Mucosa of rectum (tissue), 2 donors: ENCODE measurements around the gene APLN.

Experiments used
- H3K27ac ChIP-seq, 2 donors: one replicate each; pipeline ENCODE4 v1.7.0; 2013; ENCODE audit warnings: inconsistent platforms in 2 of 2, low read depth in 2 of 2, low read length in 2 of 2
- H3K27me3 ChIP-seq, 2 donors: one replicate each; pipeline ENCODE4 v1.7.0; 2013; ENCODE audit warnings: low read length in 2 of 2; ENCODE audit not compliant: control insufficient read depth in 2 of 2, insufficient read depth in 2 of 2
- H3K36me3 ChIP-seq, 2 donors: one replicate each; pipeline ENCODE4 v1.7.0; 2013; ENCODE audit warnings: low read length in 2 of 2; ENCODE audit not compliant: control insufficient read depth in 2 of 2, insufficient read depth in 2 of 2
- H3K4me1 ChIP-seq, 2 donors: one replicate each; pipeline ENCODE4 v1.7.0; 2013; ENCODE audit warnings: low read length in 2 of 2, mild to moderate bottlenecking in 1 of 2; ENCODE audit not compliant: control insufficient read depth in 2 of 2, insufficient read depth in 2 of 2
- H3K4me3 ChIP-seq, 2 donors: one replicate each; pipeline ENCODE4 v1.7.0; 2013; ENCODE audit warnings: low read length in 2 of 2
- H3K9ac ChIP-seq, 2 donors: one replicate each; pipeline ENCODE4 v1.7.0; 2013; ENCODE audit warnings: low read length in 2 of 2, low read depth in 1 of 2, mild to moderate bottlenecking in 1 of 2
- H3K9me3 ChIP-seq, 2 donors: one replicate each; pipeline ENCODE4 v1.7.0; 2013; ENCODE audit warnings: low read length in 2 of 2; ENCODE audit not compliant: control insufficient read depth in 2 of 2
- donor health status: healthy.
- donor health status: Normal muscosa, but diverticular disease.

Gene APLN

DNA sequence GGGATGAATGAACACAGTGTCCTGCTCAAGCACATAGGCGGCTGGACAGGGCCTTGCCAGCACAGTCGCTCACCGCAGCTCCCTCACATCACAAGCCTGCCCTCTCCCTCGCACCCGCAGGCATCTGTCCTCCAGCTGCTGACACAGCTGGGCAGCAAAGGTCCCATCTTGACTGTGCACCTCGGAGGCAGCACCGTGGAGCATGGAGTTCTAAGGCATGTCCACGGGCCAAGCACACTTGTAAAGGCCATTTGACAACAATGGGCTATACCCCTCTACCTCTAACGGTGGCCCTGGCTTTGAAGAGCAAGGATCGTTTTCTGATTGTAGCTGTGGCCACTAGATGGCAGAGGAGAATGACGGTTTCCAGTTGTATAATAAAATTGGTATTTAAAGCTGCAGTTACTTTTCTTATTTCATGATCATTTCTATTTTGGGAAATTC, 53.8 kb downstream of the APLN start:
- no peaks in the 10 kb centered on the region for H3K27me3 ChIP-seq
- H3K9ac ChIP-seq = no peak overlapping the region
- H3K27ac ChIP-seq = no peak overlapping the region
- H3K4me3 ChIP-seq = no peak overlapping the region
- H3K36me3 ChIP-seq = no peaks in the 10 kb centered on the region
- peaks cover 5 to 6% of the 10 kb centered on the region in 2 donors for H3K4me1 ChIP-seq
- H3K9me3 ChIP-seq = no peaks in the 10 kb centered on the region

DNA sequence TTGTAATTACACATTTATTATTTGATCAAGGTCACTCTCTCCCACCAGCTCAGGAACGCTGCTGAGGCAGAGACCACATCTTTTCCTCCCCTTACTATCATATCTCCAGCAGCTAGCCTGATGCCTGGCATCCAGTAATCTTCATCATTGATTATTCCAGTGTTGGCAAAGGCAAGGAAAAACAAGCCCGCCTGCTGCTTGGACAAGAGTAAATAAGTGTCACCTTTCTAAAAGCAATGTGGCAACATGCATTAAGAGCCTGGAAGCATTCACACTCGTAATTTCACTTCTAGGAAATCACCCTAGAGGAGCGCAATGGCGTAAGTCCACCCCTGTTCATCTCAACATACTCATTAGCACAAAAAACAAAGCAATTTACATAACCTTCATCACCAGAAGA, 54.8 kb downstream of the APLN start:
- Histone ChIP-seq H3K4me1 (peaks cover 5 to 6% of the 10 kb centered on the region in 2 donors), H3K9me3 (no peaks in the 10 kb centered on the region), H3K4me3 (no peak overlapping the region), H3K9ac (no peak overlapping the region), H3K27ac (no peak overlapping the region), H3K27me3 (no peaks in the 10 kb centered on the region), H3K36me3 (no peaks in the 10 kb centered on the region)

DNA sequence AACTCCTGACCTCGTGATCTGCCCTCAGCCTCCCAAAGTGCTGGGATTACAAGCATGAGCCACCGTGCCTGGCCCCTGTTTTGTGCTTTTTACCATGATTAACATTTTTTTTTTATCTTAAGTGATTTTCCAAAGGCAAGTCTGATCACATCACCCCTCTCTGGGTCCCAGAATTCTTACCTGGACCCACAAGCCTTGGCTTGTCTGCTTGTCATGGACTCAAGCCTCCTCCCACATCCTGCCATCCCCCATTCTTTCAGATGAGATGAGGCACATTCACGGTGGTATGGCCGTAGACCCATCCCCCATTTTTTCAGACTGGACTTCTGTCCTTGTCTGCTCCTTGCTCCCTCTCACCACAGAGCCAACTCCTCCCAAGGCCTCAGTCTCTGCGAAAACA, 55.3 kb downstream of the APLN start:
- Histone ChIP-seq H3K9me3 (no peaks in the 10 kb centered on the region), H3K4me3 (no peak overlapping the region), H3K9ac (no peak overlapping the region), H3K27me3 (no peaks in the 10 kb centered on the region), H3K27ac (no peak overlapping the region), H3K36me3 (no peaks in the 10 kb centered on the region), H3K4me1 (peaks cover 4% of the 10 kb centered on the region in 2 donors)

DNA sequence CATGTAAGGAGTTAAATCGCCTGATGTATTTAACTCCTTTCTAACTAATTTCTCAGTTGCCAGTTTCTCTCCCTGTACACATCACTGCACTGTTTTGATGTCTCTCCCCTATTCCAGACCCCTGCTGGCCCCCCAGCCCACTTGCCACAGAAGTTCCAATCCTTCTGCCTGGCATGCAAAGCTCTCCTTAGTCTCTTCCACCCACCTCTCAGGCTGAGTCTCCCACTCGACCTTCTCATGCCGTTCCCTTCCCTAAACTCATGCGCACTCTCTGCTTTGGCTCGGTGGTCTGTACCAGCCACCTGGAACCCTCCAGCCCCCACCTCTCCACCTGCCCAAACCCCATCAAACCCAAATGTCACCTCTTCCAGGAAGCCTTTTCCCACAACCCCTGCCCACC, 56.9 kb downstream of the APLN start:
- H3K4me3 ChIP-seq = no peak overlapping the region
- no peak overlapping the region for H3K9ac ChIP-seq
- H3K27me3 ChIP-seq = no peaks in the 10 kb centered on the region
- no peaks in the 10 kb centered on the region for H3K36me3 ChIP-seq
- no peaks in the 10 kb centered on the region for H3K4me1 ChIP-seq
- no peak overlapping the region for H3K27ac ChIP-seq
- no peaks in the 10 kb centered on the region for H3K9me3 ChIP-seq

DNA sequence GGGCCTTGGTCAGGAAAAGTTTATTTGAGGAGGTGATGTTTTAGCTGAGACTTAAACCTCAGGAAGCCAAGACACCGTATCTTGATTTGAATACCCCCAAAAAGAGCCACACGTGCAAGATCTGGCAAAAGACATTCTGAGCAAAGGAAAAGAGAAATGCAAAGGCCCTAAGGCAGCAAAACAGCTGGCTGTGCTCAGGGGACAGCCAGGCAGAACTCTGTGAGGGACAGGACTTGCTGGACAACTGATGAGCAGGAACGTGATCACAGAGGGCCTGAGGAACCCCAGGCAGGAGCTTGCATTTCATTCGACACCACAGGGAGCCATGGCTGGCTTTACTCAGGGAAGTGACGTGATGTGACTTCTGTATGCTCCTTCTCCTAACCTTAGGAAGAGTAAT, 58.7 kb downstream of the APLN start:
- Histone ChIP-seq H3K4me1 (no peaks in the 10 kb centered on the region), H3K27me3 (no peaks in the 10 kb centered on the region), H3K27ac (no peak overlapping the region), H3K9me3 (no peaks in the 10 kb centered on the region), H3K9ac (no peak overlapping the region), H3K36me3 (no peaks in the 10 kb centered on the region), H3K4me3 (no peak overlapping the region)
